GM12892 (cell line): ENCODE measurements around the gene KCNIP1.

Source experiments
- POLR2A ChIP-seq: IDR thresholded peaks from 2 replicates; pipeline ENCODE4 v1.6.1; 2011; ENCODE audit warnings: low read depth, low read length, control low read depth
- TAF1 ChIP-seq: IDR thresholded peaks from 2 replicates; pipeline ENCODE4 v1.6.1; 2011; ENCODE audit warnings: low read depth, mild to moderate bottlenecking, control low read depth, low read length, borderline replicate concordance

- TF ChIP-seq TAF1 (no peak), POLR2A (no peak)
Measured at GRCh38 chr5:170619869-170620268, 116.0 kb downstream of the KCNIP1 start.
